GM12878 (cell line): ENCODE data around the gene GABBR2. TPM values are rescaled to one million over a fixed set of nuclear protein-coding genes. Genes with fewer than 3 reads are reported as not detected.

Experiments
- ATAC-seq: fragments of 200-7000 bp; cut with Tn5 transposase; 3 replicates; pipeline ENCODE4 v1.9.1; 2020; ENCODE audit warnings: mild to moderate bottlenecking, moderate library complexity
- BruUV-seq: library from RNA; stranded (reverse); fragments of 400-500 nt; replicated peaks from 2 replicates; lab custom pipeline; 2021; lab: Mats Ljungman, UMichigan
- CTCF ChIA-PET: fragments of 300-600 bp; sonication (Branson Sonifier 250); formaldehyde crosslinking; extraction: SDS; loops from one replicate; lab custom pipeline; 2021; ENCODE audit warnings: inconsistent platforms; lab: Yijun Ruan, JAX
- POLR2A ChIA-PET: fragments of 350-600 bp; formaldehyde crosslinking; extraction: SDS; loops from one replicate; lab custom pipeline; 2021; ENCODE audit warnings: inconsistent platforms; lab: Charles Lee
- RAD21 ChIA-PET: fragments of 300-600 bp; sonication (Branson Sonifier 250); formaldehyde crosslinking; loops from one replicate; lab custom pipeline; 2023; ENCODE audit warnings: antibody characterized with exemption; ENCODE audit not compliant: unreplicated experiment; lab: Charles Lee
- SMC1A ChIA-PET: fragments of 300-600 bp; sonication (Branson Sonifier 250); formaldehyde crosslinking; loops from one replicate; lab custom pipeline; 2023; ENCODE audit not compliant: unreplicated experiment, uncharacterized antibody; lab: Charles Lee
- DNase-seq: peaks from one replicate; pipeline ENCODE4 v3.0.0-alpha.2; 2011; ENCODE audit warnings: low read depth, low spot score
- FAIRE-seq: peaks from 3 replicates; lab custom pipeline; 2011; peaks lifted over from hg19 to GRCh38; lab: Jason Lieb, UNC
- H2AFZ ChIP-seq: 2 replicates; pipeline ENCODE4 v1.6.0; 2011; ENCODE audit warnings: low read depth, low read length, control low read depth; ENCODE audit not compliant: control insufficient read depth
- H3K27ac ChIP-seq: 2 replicates; pipeline ENCODE4 v1.5.1; 2011; ENCODE audit warnings: control low read depth; ENCODE audit not compliant: control insufficient read depth, insufficient read depth
- H3K27me3 ChIP-seq, 2 experiments: replicated peaks in 1 of 2; 2 replicates each; pipeline versions ENCODE4 v1.6.0 to v1.6.1; 2011; ENCODE audit warnings: low read length in 1 of 2; ENCODE audit not compliant: control insufficient read depth in 2 of 2, insufficient read depth in 2 of 2
- H3K36me3 ChIP-seq, 2 experiments: 2 replicates each; pipeline ENCODE4 v1.5.1; 2011; ENCODE audit warnings: low read length in 1 of 2; ENCODE audit not compliant: control insufficient read depth in 2 of 2, insufficient read depth in 2 of 2
- H3K4me1 ChIP-seq: 2 replicates; pipeline ENCODE4 v1.6.1; 2011; ENCODE audit warnings: mild to moderate bottlenecking, low read length, moderate library complexity, mixed read lengths; ENCODE audit not compliant: control insufficient read depth, insufficient read depth
- H3K4me2 ChIP-seq: 2 replicates; pipeline ENCODE4 v1.6.0; 2011; ENCODE audit warnings: control low read depth; ENCODE audit not compliant: control insufficient read depth, insufficient read depth
- H3K4me3 ChIP-seq: fragments of 200-600 bp; sonication (generic); 2 replicates; pipeline ENCODE4 v1.5.1; 2016
- H3K79me2 ChIP-seq: 2 replicates; pipeline ENCODE4 v1.6.0; 2011; ENCODE audit warnings: low read length; ENCODE audit not compliant: control insufficient read depth, insufficient read depth
- H3K9ac ChIP-seq: 2 replicates; pipeline ENCODE4 v1.8.0; 2011; ENCODE audit warnings: low read length, control low read depth, mixed read lengths; ENCODE audit not compliant: control insufficient read depth, insufficient read depth
- H3K9me3 ChIP-seq: replicated peaks from 3 replicates; pipeline ENCODE4 v1.5.1; 2011; ENCODE audit warnings: mild to moderate bottlenecking, low read length; ENCODE audit not compliant: control insufficient read depth, insufficient read depth
- H4K20me1 ChIP-seq: 2 replicates; pipeline ENCODE4 v1.6.0; 2011; ENCODE audit not compliant: control insufficient read depth, insufficient read depth
- CBX5 ChIP-seq: sonication (generic); IDR thresholded peaks from 2 replicates; pipeline ENCODE4 v1.6.1; 2016; ENCODE audit warnings: low read depth, moderate library complexity, mild to moderate bottlenecking, inconsistent platforms
- IRF5 ChIP-seq: fragments of 450-650 bp; IDR thresholded peaks from 2 replicates; pipeline ENCODE4 v1.6.1; 2017; ENCODE audit warnings: borderline replicate concordance
- PML ChIP-seq: IDR thresholded peaks from 2 replicates; pipeline ENCODE4 v1.6.1; 2012; ENCODE audit warnings: low read length, inconsistent platforms
- POLR2AphosphoS5 ChIP-seq: IDR thresholded peaks from 2 replicates; pipeline ENCODE4 v1.6.1; 2011; ENCODE audit warnings: mild to moderate bottlenecking, low read length, inconsistent platforms
- ZNF622 ChIP-seq: fragments of 450-650 bp; IDR thresholded peaks from 2 replicates; pipeline ENCODE4 v1.6.1; 2017; ENCODE audit warnings: mild to moderate bottlenecking, inconsistent platforms
- WGBS: methylation state at CpG from one replicate; pipeline ENCODE4 v1.1.6; 2016; ENCODE audit warnings: low lambda C conversion rate; ENCODE audit not compliant: insufficient replicate concordance, insufficient coverage; ENCODE audit errors: missing lambda C conversion rate; 5-methylcytosine and 5-hydroxymethylcytosine counted together
- in situ Hi-C: fragments of 300-500 bp; cut with MboI; formaldehyde crosslinking; loops from 9 replicates; pipeline ENCODE4 v1.14.3; 2018; ENCODE audit warnings: mixed read lengths
- intact Hi-C: fragments of 100-400 bp; cut with micrococcal nuclease; formaldehyde crosslinking; loops from one replicate; pipeline ENCODE4 v1.14.2; 2022; ENCODE audit not compliant: unreplicated experiment
- polyA plus RNA-seq, 11 experiments: library from polyadenylated mRNA; depleted of rRNA in 4 of 11; unstranded in 6 of 11; stranded (reverse) in 5 of 11; fragments of >200 nt; fragmentation: Nextera tagmentation in 4 of 11; fragmentation: Illumina TruSeq in 1 of 11; extraction: Ambion mirVana in 4 of 11; extraction: Trizol in 1 of 11; gene quantifications; 1 replicate in 1 of 11; 2 replicates in 10 of 11; pipeline versions ENCODE4 v1.2.1 to v1.2.3, GENCODE V29; 2011 to 2016; ENCODE audit warnings: inconsistent platforms in 2 of 11, missing spikeins in 2 of 11, low read depth in 1 of 11
- total RNA-seq, 4 experiments: library from RNA; depleted of rRNA in 3 of 4; stranded (reverse); fragments of >200 nt in 3 of 4; fragmentation: Illumina TruSeq in 1 of 4; extraction: Trizol in 1 of 4; gene quantifications; 2 replicates each; pipeline versions ENCODE4 v1.2.1 to v1.2.3, GENCODE V29; 2013 to 2021

The GABBR2 gene
- total and polyA plus RNA-seq, 10 of the 15 experiments (the other 5 are each of a cell fraction or from before 2014, with no cell fraction given), result 0.02 to 2.2 (median 0.06) TPM; not detected in 2

- TF ChIP-seq IRF5, result no peak
Observed at GRCh38 chr9:98570663-98571440, 137.9 kb downstream of the GABBR2 start (continued).

GRCh38 chr9:98570055-98570454, 138.7 kb downstream of the GABBR2 start:
- BruUV-seq, result no TSS peak
- no peak for DNase-seq
- Histone ChIP-seq H3K36me3 (no peaks in the 10 kb centered on the region), H4K20me1 (no peaks in the 10 kb centered on the region), H3K9me3 (no peaks in the 10 kb centered on the region), H3K4me3 (no peak overlapping the region), H3K79me2 (no peaks in the 10 kb centered on the region), H3K27me3 (no peaks in the 10 kb centered on the region), H2AFZ (no peak overlapping the region), H3K27ac (no peak overlapping the region), H3K9ac (no peak overlapping the region), H3K4me1 (peaks cover 9% of the 10 kb centered on the region), H3K4me2 (no peak overlapping the region)
- WGBS, result 50% methylated on average over 9 of the region's 9 CpGs
- in situ Hi-C loops, result no loop called here
- ATAC-seq, result no peak
- intact Hi-C loops, result no loop called here
- no peak for FAIRE-seq
- TF ChIP-seq PML (no peak), CBX5 (no peak), ZNF622 (no peak), POLR2AphosphoS5 (no peak)
- POLR2A ChIA-PET, result no interaction called here
- CTCF ChIA-PET, result no interaction called here
- SMC1A ChIA-PET, result no interaction called here
- RAD21 ChIA-PET, result no interaction called here
